Measurements from ENCODE around the gene ELOVL5. TPM values are rescaled to one million over a fixed set of nuclear protein-coding genes. Genes with fewer than 3 reads are reported as not detected.

The ELOVL5 gene
- polyA plus RNA-seq, 3 donors: 76.8 to 79.4 (median 79.4) TPM

DNA sequence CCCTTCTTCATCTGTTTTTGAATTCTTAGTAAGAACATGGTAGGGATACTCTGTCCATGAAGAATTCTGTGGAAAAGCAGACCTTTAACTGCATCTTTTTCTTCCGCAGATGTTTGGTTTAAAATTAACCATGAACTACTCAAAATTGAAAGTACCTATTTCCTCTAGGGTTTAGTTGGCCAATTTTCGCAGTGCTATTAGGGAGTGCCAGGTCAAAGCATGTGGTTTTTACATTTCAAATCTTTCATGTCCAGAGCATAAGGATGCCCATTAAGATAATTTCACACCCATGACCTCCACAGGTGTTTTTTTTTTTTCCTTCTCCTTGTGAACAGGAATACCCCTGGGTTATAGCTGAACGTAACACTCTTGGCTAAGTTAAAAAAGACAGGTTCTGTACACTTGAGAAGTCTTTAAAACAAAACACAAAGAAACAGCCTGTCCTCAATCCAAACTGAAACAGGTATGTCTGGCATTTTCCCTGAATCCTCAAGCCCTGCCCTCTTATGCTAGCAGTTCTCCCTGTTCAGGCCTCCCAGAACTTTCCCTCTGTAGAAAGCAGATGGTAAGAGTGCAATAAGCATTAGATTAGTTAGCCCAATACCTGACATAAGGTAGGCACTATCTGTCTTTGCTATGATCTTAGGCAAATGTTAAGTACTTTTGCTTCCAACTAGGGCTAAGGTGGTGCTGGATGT, 67.1 kb downstream of the ELOVL5 start:
- no peak for DNase-seq (ENCODE audit: low read depth in 3 of 3, low spot score in 2 of 3)

DNA sequence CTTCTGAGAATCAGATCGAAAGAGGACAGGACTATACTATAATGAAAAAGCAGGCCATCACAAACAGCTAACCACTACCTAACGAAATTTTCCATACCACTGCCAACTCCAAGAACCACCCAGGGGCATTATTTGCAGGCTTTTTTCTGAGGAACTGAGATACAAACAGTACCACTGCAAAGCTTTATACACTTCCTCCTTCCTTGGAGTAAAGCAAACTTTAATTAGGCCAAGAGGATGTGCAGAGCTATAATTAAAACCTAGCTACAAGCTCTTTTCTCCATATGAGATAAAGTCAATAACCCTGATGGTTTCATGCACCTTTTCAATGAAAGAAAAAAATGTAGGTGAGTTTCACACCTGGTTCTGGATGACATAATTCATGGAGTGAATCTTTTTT, 68.5 kb downstream of the ELOVL5 start:
- no peak for DNase-seq (ENCODE audit: low read depth in 3 of 3, low spot score in 2 of 3)

GRCh38 chr6:53279293-53279692, 69.5 kb downstream of the ELOVL5 start:
- DNase-seq (ENCODE audit: low read depth in 3 of 3, low spot score in 2 of 3): no peak

DNA sequence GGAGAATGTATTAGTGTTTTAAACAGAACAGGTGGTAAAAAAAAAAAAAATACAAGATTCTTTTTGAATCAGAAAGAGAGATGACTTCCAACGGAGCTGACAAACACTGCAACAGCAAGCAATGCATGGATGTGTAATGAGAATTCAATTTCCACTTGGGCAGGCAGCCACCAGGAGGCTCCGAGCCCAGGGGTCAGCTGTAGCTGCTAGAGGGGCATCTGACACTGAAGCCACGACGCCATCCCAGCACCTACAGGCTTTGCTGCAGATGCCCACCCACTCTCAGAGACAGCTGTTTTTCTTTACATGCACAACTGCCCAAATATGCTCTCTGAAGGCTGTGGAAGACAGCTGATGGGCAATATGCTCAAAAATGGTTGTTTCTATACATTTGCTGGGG, 75.4 kb downstream of the ELOVL5 start:
- no peak for DNase-seq (ENCODE audit: low read depth in 3 of 3, low spot score in 2 of 3)

- DNase-seq (ENCODE audit: low read depth in 3 of 3, low spot score in 2 of 3): no peak
Observed at GRCh38 chr6:53269827-53270226, 78.9 kb downstream of the ELOVL5 start.

DNA sequence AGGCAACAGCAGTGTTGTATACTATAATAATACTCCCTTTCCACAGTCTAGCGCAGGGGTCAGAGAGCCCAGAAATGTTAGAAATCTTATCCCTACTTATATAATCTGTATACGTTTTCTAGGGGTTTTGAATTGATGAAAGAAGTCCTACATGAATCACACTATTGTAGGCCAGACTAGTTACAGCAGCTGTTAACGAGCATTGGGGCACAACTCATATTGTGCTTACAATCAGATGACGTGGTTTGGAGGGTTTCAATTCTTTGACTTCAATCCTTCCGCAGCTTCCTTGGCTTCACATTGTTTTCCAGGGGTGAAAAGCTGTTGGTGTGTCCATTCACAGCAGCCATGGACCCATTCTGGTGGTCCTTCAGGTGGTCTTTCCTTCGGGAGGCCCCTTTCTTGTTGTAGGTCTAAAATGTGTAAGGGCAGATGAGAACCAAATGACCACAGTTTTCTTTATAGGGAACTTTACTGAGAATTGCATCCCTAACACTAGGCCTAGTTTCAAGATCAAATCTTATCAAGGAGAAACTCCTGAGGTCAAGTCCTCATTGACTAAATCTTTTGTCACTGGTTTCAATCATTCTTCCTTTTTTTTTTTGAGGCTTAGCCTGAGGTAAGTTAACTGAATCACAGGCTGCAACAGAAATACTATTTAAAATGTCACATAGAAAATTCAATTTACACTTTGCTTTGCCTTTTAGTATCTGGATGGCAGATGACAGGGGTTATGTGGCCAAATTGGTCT, 79.7 kb downstream of the ELOVL5 start:
- no peak for DNase-seq (ENCODE audit: low read depth in 3 of 3, low spot score in 2 of 3)

- no peak for DNase-seq (ENCODE audit: low read depth in 3 of 3, low spot score in 2 of 3)
Observed at GRCh38 chr6:53266553-53267090, 82.1 kb downstream of the ELOVL5 start.

GRCh38 chr6:53264915-53265607, 83.7 kb downstream of the ELOVL5 start:
- no peak for DNase-seq (ENCODE audit: low read depth in 3 of 3, low spot score in 2 of 3)

DNA sequence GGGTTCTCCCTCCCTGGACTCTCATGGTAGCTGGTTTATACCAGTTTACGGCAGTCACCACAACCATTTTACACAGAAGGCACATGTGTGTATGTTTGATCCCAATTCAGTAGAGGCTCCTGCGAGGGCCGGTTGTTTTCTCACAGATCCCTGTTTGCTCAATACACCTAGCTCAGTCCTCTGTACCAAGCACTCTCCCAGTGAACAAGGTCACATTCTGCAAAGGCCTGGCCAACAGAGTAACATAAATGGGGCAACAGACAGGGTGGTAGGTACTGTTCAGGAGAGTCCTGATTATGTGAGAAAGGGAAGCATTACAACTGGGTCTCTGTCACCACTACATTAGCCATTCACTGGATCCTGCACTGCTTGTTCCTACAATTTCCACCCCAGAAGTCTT, 84.4 kb downstream of the ELOVL5 start:
- no peak for DNase-seq (ENCODE audit: low read depth in 3 of 3, low spot score in 2 of 3)

GRCh38 chr6:53263917-53264316, 84.8 kb downstream of the ELOVL5 start:
- DNase-seq (ENCODE audit: low read depth in 3 of 3, low spot score in 2 of 3): no peak

DNA sequence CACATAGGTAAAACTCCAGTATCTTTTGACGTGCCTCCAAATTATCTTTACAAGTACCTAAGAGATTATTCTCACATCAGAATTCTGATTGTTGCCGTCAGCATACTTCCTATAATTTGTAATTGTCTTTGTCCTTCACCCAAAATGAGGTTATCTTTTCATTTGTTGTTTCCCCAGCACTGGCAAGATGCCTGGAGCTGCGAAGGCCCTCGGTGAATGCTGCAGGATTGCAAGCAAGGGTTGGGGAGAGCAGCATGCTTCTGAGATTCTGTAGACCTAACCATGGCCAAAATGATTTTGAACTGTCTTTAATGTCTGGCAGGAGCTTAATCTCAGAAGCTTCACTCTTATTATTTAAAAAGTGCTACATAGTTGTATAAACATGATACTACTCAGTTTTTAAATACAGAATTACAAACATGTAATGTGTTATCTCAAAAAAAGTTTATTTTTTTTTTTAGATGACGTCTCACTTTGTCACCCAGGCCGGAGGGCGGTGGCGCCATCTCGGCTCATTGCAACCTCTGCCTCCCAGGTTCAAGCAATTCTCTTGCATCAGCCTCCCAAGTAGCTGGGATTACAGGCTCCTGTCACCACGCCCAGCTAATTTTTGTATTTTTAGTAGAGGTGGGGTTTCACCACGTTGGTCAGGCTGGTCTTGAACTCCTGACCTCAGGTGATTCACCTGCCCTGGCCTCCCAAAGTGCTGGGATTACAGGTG, 88.7 kb downstream of the ELOVL5 start:
- no peak for DNase-seq (ENCODE audit: low read depth in 3 of 3, low spot score in 2 of 3)

DNA sequence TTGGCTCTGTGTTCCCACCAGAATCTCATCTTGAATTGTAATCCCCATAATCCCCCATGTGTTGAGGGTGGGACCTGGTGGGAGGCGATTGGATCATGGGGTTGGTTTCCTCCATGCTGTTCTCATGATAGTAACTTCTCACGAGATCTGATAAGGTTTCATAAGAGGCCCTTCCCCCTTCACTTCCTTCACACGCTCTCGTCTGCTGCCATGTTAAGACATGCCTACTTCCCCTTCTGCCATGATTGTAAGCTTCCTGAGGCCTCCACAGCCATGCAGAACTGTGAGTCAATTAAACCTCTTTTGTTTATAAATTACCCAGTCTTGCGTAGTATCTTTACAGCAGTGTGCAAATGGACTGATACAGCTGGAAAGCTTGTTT, 90.0 kb downstream of the ELOVL5 start:
- no peak for DNase-seq (ENCODE audit: low read depth in 3 of 3, low spot score in 2 of 3)

- DNase-seq (ENCODE audit: low read depth in 3 of 3, low spot score in 2 of 3): no peak
Observed at GRCh38 chr6:53258076-53258773, 90.5 kb downstream of the ELOVL5 start.

DNA sequence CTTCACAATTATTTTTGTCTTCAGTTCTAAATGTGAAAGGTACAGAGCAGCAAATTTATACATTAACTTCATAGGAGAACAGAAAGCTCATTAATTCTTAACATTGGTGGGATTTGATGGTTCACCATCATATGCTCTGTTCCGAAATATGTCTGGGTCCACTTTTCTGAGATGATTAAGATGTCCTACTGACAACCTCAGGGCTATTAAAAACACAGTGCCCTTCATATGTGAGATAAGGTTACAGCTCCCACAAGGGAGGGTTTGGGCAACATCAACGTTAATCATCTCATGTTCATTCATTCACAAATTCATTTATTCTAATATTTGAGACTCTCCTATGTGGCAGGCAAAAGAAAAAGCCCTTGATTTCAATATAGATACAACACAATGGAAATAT, 91.2 kb downstream of the ELOVL5 start:
- no peak for DNase-seq (ENCODE audit: low read depth in 3 of 3, low spot score in 2 of 3)

DNA sequence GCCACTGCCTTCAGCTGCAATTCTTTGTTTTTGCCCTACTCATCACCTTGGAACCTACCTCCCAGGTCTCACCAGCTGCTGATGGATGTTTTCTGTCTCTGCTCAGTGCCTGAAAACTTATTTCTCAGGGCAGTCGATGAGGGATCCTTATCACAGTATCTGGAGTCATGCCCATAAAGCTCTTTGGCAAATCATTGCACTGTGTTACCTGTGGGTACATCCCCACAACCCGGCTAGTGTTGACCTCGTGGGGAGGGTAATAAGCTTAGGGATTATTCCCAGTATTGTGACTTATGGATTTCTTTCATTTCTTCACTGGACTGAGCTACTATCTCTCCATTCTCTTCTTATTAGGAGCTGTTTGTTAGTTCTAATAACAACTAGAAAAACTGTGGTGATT, 91.7 kb downstream of the ELOVL5 start:
- DNase-seq (ENCODE audit: low read depth in 3 of 3, low spot score in 2 of 3): no peak

DNA sequence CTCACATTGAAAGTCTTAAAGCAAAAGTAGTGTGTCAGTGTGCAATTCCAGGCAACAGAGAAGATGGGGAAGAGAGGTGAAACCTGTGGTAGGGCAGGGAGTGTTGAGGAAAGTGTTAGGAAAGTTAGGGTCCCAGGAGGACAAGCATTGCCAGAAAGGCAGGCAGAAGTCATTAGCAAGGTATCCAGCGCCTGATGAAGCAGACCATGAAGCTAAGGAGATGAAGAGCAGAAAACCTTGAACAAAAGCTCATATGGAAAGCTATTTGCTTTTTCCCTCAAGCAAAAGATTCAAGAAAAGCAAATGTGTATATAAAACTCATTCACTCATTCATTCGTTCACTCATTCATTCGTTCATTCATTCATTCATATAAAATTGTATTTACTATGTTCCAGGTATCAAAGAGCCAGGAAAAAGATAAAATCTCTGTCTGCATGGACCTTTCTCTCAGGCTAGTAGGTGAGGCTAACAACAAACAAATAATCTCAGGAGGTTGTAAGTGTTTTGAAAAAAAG, 96.5 kb downstream of the ELOVL5 start:
- DNase-seq (ENCODE audit: low read depth in 3 of 3, low spot score in 2 of 3): no peak

DNA sequence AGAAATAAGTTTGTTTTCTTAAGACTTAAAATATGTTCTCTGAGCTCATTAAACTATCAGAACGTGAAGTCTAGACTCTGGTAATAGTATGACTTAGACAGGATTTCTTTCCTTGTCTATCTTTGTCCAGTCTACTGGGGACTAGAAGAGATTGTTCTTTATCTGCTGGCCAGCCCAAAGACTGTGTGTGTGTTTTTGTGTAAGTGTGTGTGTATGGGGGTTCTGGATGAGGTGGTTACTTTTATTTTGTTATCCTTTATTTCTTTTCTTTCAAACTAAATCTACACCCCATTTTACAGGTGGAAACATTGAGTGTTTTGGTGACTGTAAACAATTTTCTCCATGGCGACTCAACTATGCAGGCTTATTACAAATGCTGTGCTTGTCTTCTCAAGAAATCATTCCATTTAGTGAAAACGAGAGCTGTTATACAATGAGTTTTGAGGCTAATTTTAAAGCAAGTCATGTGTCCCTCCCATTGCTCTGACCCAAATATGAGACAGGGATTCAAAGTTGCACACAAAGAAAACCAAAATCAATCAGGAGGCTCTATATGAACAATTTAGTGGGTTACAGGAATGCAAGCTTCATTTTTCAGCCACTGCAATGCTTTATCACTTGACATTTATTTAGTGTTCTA, 97.6 kb downstream of the ELOVL5 start:
- no peak for DNase-seq (ENCODE audit: low read depth in 3 of 3, low spot score in 2 of 3)

DNA sequence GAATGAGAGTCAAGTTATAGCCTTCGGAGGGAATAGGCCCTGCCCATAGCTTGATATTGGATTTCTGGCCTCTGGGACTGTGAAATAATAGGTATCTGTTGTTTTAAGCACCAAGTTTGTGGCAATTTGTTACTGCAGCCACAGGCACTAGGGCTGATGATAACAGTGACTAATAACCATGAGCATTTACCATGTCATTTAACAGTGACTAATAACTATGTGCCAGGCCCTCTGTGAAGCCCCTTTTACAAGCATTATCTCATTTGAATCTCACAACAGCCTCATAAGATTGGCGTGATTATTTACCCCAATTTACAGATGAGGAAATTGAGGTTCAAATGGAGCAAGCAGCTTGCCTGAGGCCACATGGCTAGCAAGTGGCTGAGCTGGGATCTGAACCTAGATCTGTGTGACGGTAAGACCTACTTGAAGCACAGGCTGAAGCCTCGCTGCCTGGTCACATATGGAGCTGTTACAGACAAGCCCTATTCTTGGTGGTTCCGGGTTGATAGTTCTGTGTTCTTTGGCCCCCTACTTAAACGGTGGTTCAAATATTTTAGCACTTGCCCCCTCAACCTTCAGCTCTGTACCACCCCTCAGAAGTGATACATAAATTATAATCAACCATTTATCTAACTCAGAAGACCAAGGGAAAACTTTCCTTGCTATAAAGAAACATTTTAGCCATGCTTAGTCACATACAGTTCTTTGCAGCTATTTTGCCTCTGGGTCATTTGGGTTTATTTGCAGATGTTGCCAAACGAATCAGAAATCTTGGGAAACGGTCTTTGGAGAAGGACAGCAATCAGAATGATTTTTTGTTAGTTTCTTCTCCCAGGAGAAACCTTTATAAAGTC, 98.3 kb downstream of the ELOVL5 start:
- no peak for DNase-seq (ENCODE audit: low read depth in 3 of 3, low spot score in 2 of 3)

GRCh38 chr6:53246924-53247323, 101.8 kb downstream of the ELOVL5 start:
- no peak for DNase-seq (ENCODE audit: low read depth in 3 of 3, low spot score in 2 of 3)
